ENCODE results near the gene EYS.

GRCh38 chr6:63897952-63898351, 1809.1 kb downstream of the EYS start:
- no peak for TF ChIP-seq CTCF (conservative IDR thresholded peaks at IDR 0.05; ENCODE audit: low read length)
- no peak for TF ChIP-seq EZH2phosphoT487 (IDR thresholded peaks at IDR 0.05; ENCODE audit: borderline replicate concordance)

Measured in Loucy (cell line).